ENCODE results near the gene CALM3. TPM values are rescaled to one million over a fixed set of nuclear protein-coding genes. Genes with fewer than 3 reads are reported as not detected.

CALM3 gene
- polyA plus RNA-seq, 3 donors: 165 to 240 (median 177) TPM

GRCh38 chr19:46609511-46610412, 8.6 kb downstream of the CALM3 start:
- Histone ChIP-seq H3K79me2 (ENCODE audit: insufficient read depth, low read length) (peaks cover 16% of the 10 kb centered on the region), H2AFZ (ENCODE audit: insufficient read depth, low read depth, low read length, poor library complexity, severe bottlenecking) (no peak overlapping the region), H3K4me1 (ENCODE audit: control insufficient read depth in 1 of 2, insufficient read depth in 2 of 2, low read length in 2 of 2) (peaks cover 23 to 26% of the 10 kb centered on the region in 2 donors), H3K9ac (ENCODE audit: insufficient read depth, low read length, poor library complexity, severe bottlenecking) (no peak overlapping the region), H3K36me3 (replicated peaks in 1 of 2; ENCODE audit: control insufficient read depth in 1 of 2, insufficient read depth in 2 of 2, low read length in 2 of 2) (peaks cover 49 to 54% of the 10 kb centered on the region in 2 donors), H3K9me3 (replicated peaks in 1 of 2; ENCODE audit: control insufficient read depth in 1 of 2, insufficient read depth in 1 of 2, low read length in 2 of 2) (no peaks in the 10 kb centered on the region), H3K27me3 (ENCODE audit: control insufficient read depth in 2 of 2, insufficient read depth in 2 of 2, low read length in 2 of 2) (peaks cover 0 to 11% of the 10 kb centered on the region in 2 donors), H3K27ac (ENCODE audit: low read depth in 1 of 2, low read length in 2 of 2) (no peak overlapping the region), H4K20me1 (ENCODE audit: insufficient read depth, low read length) (peaks cover 57% of the 10 kb centered on the region), H3K4me3 (replicated peaks in 1 of 3; ENCODE audit: low read depth in 2 of 3, low read length in 3 of 3) (no peak overlapping the region), H3K4me2 (replicated peaks; ENCODE audit: extremely low read depth, low read length, poor library complexity, severe bottlenecking) (no peak overlapping the region)
- Mint-ChIP-seq H3K9me3 (peaks cover 0 to 3% (median 0%) of the 10 kb centered on the region in 7 donors), H3K36me3 (peaks cover 61% of the 10 kb centered on the region in 2 donors), H3K27ac (peak overlapping the region in 2 of 7 donors; percentile 36 to 64), H3K4me1 (peaks cover 38% of the 10 kb centered on the region), H3K27me3 (ENCODE audit: low read depth in 3 of 3) (peaks cover 13 to 27% (median 23%) of the 10 kb centered on the region in 3 donors), H3K4me3 (peak overlapping the region in 1 of 2 donors; percentile 37)
- 93% methylated on average over 23 of the region's 30 CpGs for whole genome bisulfite sequencing (ENCODE audit: insufficient coverage)
- intact Hi-C loops (cut with micrococcal nuclease): loop anchor here (5.0 to 10.0 kb wide), 3 partner anchors 53 to 105 kb away; partner anchors contain the start of genes DACT3 (in 1 of the 2) and PRKD2 (in 1 of the 2)
- DNase-seq: no peak
- TF ChIP-seq CTCF (IDR thresholded peaks at IDR 0.05): no peak

- intact Hi-C loops (cut with micrococcal nuclease): loop anchor here in 1 of 2 donors (5.0 to 10.0 kb wide), 2 partner anchors 52 to 104 kb away; partner anchors contain the start of genes DACT3 and PRKD2
- H4K20me1 ChIP-seq (ENCODE audit: insufficient read depth, low read length): peaks cover 51% of the 10 kb centered on the region
- peaks cover 23 to 26% of the 10 kb centered on the region in 2 donors for H3K4me1 ChIP-seq (ENCODE audit: control insufficient read depth in 1 of 2, insufficient read depth in 2 of 2, low read length in 2 of 2)
- peaks cover 9% of the 10 kb centered on the region for H3K79me2 ChIP-seq (ENCODE audit: insufficient read depth, low read length)
- Mint-ChIP-seq H3K4me1 (peaks cover 38% of the 10 kb centered on the region), H3K36me3 (peaks cover 55 to 56% of the 10 kb centered on the region in 2 donors), H3K4me3 (no peak overlapping the region), H3K27me3 (ENCODE audit: low read depth in 3 of 3) (peaks cover 15 to 28% (median 25%) of the 10 kb centered on the region in 3 donors), H3K27ac (peak overlapping the region in 2 of 7 donors; percentile 13 to 63), H3K9me3 (peaks cover 0 to 3% (median 0%) of the 10 kb centered on the region in 7 donors)
- no peak overlapping the region for H2AFZ ChIP-seq (ENCODE audit: insufficient read depth, low read depth, low read length, poor library complexity, severe bottlenecking)
- no peak for TF ChIP-seq CTCF (IDR thresholded peaks at IDR 0.05)
- H3K4me3 ChIP-seq (replicated peaks in 1 of 3; ENCODE audit: low read depth in 2 of 3, low read length in 3 of 3): no peak overlapping the region
- no CpG with 5 or more reads among the region's 5 CpGs for WGBS (ENCODE audit: insufficient coverage)
- no peak overlapping the region for H3K4me2 ChIP-seq (replicated peaks; ENCODE audit: extremely low read depth, low read length, poor library complexity, severe bottlenecking)
- no peak for DNase-seq
- peaks cover 48 to 49% of the 10 kb centered on the region in 2 donors for H3K36me3 ChIP-seq (replicated peaks in 1 of 2; ENCODE audit: control insufficient read depth in 1 of 2, insufficient read depth in 2 of 2, low read length in 2 of 2)
- H3K27me3 ChIP-seq (ENCODE audit: control insufficient read depth in 2 of 2, insufficient read depth in 2 of 2, low read length in 2 of 2): peaks cover 0 to 14% of the 10 kb centered on the region in 2 donors
- no peak overlapping the region for H3K9ac ChIP-seq (ENCODE audit: insufficient read depth, low read length, poor library complexity, severe bottlenecking)
- no peak overlapping the region for H3K27ac ChIP-seq (ENCODE audit: low read depth in 1 of 2, low read length in 2 of 2)
- H3K9me3 ChIP-seq (replicated peaks in 1 of 2; ENCODE audit: control insufficient read depth in 1 of 2, insufficient read depth in 1 of 2, low read length in 2 of 2): no peaks in the 10 kb centered on the region
Observed at GRCh38 chr19:46610413-46610775, 9.3 kb downstream of the CALM3 start.

All from CD14-positive monocyte (primary cell).